Measurements from ENCODE around the gene KMT5B.

KMT5B gene

DNA sequence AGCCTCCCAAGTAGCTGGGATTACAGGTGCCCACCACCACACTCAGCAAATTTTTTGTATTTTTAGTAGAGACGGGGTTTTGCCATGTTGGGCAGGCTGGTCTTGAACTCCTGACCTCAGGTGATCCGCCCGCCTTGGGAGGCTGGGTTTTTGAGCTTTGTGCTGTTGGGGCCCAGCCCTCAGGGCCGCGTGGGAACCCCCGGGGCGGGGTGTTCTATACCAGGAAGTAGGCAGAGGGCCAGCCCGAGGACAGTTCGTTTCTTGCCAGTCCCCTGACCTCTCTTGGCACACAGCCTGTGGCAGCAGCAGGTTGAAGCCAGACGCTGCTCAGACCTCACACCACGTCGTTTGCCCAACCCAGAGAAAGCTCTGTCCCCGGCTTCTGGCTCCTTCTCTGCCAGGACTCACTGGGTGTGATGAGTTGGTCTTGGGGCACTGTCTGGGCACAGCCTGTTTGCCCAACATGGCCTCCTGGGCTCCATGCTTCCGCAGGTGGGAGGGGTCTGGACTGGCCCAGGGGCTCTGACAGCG is 67.0 kb downstream of the KMT5B start:
- H3K27ac ChIP-seq (ENCODE audit: low read depth, low read length): no peak overlapping the region
- no peaks in the 10 kb centered on the region for H3K36me3 ChIP-seq (ENCODE audit: insufficient read depth, low read length)
- no peak overlapping the region for H3K4me3 ChIP-seq (ENCODE audit: low read depth, low read length)
- H2AFZ ChIP-seq (ENCODE audit: low read length, unreplicated experiment): no peak overlapping the region
- peaks cover 10% of the 10 kb centered on the region for H3K4me1 ChIP-seq (ENCODE audit: control insufficient read depth, insufficient read depth, low read length, unreplicated experiment)
- H3K79me2 ChIP-seq (ENCODE audit: control insufficient read depth, insufficient read depth, low read length, unreplicated experiment): no peaks in the 10 kb centered on the region
- no peaks in the 10 kb centered on the region for H3K27me3 ChIP-seq (ENCODE audit: insufficient read depth, low read length)

DNA sequence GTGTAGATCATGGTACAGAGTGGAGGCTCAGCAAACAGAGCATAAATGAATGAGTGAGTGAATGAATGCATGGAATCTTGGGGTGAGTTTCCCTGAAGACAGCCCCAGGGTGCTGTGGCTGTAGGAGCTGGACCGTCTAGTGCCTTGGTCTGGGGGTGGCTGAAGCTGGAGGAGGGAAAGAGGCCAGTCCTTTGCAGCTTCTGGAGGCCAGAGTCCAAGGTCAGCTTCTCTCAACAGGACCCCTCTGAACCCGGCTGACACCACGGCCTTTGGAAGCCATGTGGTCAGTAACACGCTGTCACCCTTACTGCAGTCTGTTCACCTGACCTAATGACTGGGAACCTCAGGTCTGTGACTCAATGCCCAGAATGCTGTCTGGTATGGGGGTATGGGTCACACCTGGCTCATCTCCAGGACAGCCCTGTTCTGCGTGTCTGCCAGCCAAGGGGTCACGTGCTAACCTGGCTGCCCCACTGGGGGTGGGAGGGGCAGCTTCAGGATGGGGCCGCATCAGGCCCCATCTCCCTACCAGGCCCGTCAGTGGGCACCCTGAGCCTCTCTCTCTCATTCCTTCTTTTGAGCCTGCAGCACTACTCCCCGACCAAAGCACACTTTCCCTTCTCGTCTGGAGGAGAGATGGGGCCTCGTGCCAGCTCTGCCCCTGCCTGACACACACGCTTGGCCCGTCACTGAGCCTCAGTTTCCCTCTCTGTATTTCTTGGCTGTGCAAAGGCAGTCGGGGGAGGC is 67.8 kb downstream of the KMT5B start:
- H3K36me3 ChIP-seq (ENCODE audit: insufficient read depth, low read length): no peaks in the 10 kb centered on the region
- peaks cover 10% of the 10 kb centered on the region for H3K4me1 ChIP-seq (ENCODE audit: control insufficient read depth, insufficient read depth, low read length, unreplicated experiment)
- no peaks in the 10 kb centered on the region for H3K27me3 ChIP-seq (ENCODE audit: insufficient read depth, low read length)
- no peak overlapping the region for H3K4me3 ChIP-seq (ENCODE audit: low read depth, low read length)
- H3K79me2 ChIP-seq (ENCODE audit: control insufficient read depth, insufficient read depth, low read length, unreplicated experiment): no peaks in the 10 kb centered on the region
- no peak overlapping the region for H2AFZ ChIP-seq (ENCODE audit: low read length, unreplicated experiment)
- no peak overlapping the region for H3K27ac ChIP-seq (ENCODE audit: low read depth, low read length)

DNA sequence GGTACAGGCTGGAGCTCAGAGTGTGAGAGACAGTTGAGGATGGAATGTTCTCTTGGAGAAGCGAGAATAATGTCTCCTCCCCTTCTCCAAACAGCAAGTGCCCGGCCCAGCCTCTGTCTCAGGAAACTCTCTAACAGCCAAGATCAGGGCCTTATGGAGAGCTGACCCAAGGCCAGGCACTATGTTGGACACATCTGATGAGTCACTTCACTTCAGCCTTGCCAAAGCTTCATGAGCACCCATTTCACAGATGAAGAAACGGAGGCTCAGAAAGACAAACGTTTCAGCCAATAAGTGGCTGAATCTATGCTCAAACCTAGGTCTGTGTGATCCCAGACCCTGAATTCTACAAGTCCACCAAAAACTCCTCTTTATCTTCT is 69.8 kb downstream of the KMT5B start:
- no peaks in the 10 kb centered on the region for H3K36me3 ChIP-seq (ENCODE audit: insufficient read depth, low read length)

DNA sequence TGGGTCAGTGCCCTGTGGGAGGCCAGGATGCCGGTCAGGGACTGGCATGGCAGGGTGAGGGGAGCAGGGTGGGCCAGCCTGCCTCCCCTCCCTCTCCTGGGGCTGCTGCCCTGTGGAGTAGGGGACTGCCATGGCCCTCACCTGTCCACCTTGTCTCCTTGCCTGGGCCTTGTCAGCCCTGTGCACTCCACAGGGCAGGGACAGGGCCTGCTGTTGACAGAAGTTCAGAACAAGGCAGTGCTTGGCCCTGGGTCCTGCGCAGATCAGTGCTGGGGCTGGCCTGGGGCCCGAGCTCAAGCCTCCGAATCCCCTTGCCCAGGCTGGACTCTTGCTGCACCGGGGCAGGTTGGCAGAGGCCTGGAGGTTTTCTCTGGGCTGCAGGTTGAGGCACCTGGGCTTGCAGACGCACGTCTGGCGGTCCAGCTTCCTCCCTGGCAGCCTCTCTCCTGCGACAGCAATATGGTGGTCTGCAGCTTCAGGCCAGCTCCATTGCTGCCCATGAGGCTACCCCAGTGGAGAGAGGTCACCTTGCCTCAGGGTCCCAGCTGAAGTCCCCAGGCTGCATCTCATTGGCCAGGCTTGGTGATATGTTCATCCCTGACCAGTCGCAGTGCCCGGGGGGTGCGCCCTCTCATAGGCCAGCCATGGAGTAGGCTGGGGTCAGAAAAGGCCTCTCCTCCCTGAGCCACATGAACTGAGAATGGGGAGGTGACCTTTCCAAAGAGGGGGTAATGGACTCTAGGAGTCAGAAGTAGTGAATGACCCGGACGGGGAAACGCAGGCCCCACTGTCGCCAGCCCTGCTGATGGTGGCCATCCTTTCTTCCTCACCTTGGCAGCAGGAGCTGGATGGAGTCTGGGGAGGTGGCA is 70.4 kb downstream of the KMT5B start:
- Histone ChIP-seq H3K27ac (ENCODE audit: low read depth, low read length) (no peak overlapping the region), H3K27me3 (ENCODE audit: insufficient read depth, low read length) (no peaks in the 10 kb centered on the region), H2AFZ (ENCODE audit: low read length, unreplicated experiment) (no peak overlapping the region), H3K4me3 (ENCODE audit: low read depth, low read length) (no peak overlapping the region), H3K79me2 (ENCODE audit: control insufficient read depth, insufficient read depth, low read length, unreplicated experiment) (no peaks in the 10 kb centered on the region), H3K36me3 (ENCODE audit: insufficient read depth, low read length) (no peaks in the 10 kb centered on the region), H3K4me1 (ENCODE audit: control insufficient read depth, insufficient read depth, low read length, unreplicated experiment) (peaks cover 10% of the 10 kb centered on the region)

More for the DNA sequence above, 69.8 kb downstream of the KMT5B start:
- H3K79me2 ChIP-seq (ENCODE audit: control insufficient read depth, insufficient read depth, low read length, unreplicated experiment): no peaks in the 10 kb centered on the region
- H3K4me3 ChIP-seq (ENCODE audit: low read depth, low read length): no peak overlapping the region
- no peak overlapping the region for H3K27ac ChIP-seq (ENCODE audit: low read depth, low read length)
- H3K4me1 ChIP-seq (ENCODE audit: control insufficient read depth, insufficient read depth, low read length, unreplicated experiment): peaks cover 10% of the 10 kb centered on the region
- H2AFZ ChIP-seq (ENCODE audit: low read length, unreplicated experiment): no peak overlapping the region
- no peaks in the 10 kb centered on the region for H3K27me3 ChIP-seq (ENCODE audit: insufficient read depth, low read length)

DNA sequence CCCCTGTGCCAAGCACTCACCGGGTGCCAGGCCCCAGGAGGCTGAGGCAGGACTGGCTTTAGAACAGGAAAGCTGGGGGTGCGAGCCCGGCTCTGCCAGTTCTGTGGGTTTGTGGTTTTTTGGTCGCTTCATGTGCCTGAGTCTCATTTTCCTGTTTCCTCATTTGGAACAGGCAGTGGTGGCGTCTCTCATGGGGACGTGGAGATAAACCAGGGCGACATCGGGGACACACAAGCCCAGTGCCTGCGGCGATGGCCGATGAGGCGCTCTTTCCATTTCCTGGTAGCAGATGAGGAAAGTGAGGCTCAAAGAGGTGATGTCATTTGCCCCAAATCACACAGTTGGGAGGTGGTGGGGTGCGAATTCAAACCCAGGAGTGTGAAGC is 71.1 kb downstream of the KMT5B start:
- H3K36me3 ChIP-seq (ENCODE audit: insufficient read depth, low read length): no peaks in the 10 kb centered on the region

DNA sequence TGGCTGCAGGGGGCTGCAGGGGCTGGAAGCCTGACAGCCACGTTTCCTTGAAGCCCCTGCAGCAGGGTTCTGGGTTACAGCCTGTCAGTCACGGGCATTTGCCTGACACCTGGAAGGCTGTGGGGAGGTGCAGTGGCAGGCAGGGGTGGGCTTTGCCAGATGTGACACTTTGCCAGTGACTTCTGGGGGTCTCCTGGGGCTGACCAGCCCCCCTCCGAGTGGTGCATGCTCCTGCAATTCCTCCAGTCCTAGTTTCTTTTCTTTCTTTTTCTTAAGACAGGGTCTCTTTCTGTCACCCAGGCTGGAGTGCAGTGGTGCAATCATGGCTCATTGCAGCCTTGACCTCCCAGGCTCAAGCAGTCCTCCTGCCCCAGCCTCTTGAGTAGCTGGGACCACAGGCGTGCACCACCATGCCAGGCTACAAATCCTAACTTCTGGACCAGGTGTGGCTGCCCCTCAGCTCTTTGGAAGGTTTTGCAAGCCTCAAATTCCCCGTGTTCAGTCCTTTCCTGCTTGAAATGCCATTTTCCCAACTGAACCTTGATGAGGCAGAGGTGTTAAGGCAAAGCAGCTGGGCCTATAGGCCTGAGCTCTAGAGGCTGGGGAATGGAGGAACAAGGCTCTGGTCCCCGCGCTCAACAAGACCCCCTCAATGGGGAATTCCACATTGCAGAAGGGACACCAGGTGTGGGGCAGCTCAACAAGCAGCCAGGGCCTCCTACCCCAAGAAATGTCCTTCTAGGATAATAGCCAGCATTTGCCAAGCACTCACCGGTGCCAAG is 71.7 kb downstream of the KMT5B start:
- H3K4me1 ChIP-seq (ENCODE audit: control insufficient read depth, insufficient read depth, low read length, unreplicated experiment): peaks cover under 1% of the 10 kb centered on the region
- no peaks in the 10 kb centered on the region for H3K36me3 ChIP-seq (ENCODE audit: insufficient read depth, low read length)
- no peak overlapping the region for H3K27ac ChIP-seq (ENCODE audit: low read depth, low read length)
- H3K27me3 ChIP-seq (ENCODE audit: insufficient read depth, low read length): no peaks in the 10 kb centered on the region
- no peak overlapping the region for H3K4me3 ChIP-seq (ENCODE audit: low read depth, low read length)
- H3K79me2 ChIP-seq (ENCODE audit: control insufficient read depth, insufficient read depth, low read length, unreplicated experiment): no peaks in the 10 kb centered on the region
- H2AFZ ChIP-seq (ENCODE audit: low read length, unreplicated experiment): no peak overlapping the region

More for the DNA sequence above, 71.1 kb downstream of the KMT5B start:
- H3K27ac ChIP-seq (ENCODE audit: low read depth, low read length): no peak overlapping the region
- no peak overlapping the region for H3K4me3 ChIP-seq (ENCODE audit: low read depth, low read length)
- H2AFZ ChIP-seq (ENCODE audit: low read length, unreplicated experiment): no peak overlapping the region
- H3K79me2 ChIP-seq (ENCODE audit: control insufficient read depth, insufficient read depth, low read length, unreplicated experiment): no peaks in the 10 kb centered on the region
- H3K27me3 ChIP-seq (ENCODE audit: insufficient read depth, low read length): no peaks in the 10 kb centered on the region
- peaks cover 6% of the 10 kb centered on the region for H3K4me1 ChIP-seq (ENCODE audit: control insufficient read depth, insufficient read depth, low read length, unreplicated experiment)

DNA sequence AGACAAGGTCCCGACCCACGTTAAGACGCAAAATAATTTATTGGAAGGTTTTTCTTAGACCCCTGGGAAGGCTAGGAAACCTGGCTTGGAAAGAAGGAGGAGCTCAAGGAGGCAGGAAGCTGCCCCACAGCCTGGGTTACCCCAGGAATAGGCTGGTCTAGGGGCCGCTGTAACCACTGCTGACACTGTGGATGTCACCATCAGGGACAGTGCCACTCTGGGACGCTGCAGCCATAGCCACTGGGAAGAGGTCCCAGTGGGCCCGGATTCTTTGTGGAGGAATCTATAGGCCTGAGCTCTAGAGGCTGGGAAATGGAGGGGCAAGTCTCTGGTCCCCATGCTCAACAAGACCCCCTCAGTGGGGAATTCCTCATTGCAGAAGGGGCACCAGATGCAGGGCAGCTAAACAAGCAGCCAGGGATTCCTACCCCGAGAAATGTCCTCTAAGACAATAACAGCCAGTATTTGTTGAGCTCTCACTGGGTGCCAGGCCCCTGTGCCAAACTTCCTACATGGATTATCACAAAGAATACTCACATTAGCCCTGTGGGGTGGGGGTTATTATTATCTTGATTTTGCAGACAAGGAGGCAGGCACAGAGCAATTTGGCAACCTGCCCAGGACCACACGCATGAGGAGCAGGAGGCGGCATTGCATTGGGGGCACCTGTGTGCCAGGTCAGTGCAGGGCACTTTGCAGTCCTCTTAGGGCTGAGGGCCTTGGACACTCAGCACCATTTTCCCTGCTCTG is 72.4 kb downstream of the KMT5B start:
- no peaks in the 10 kb centered on the region for H3K79me2 ChIP-seq (ENCODE audit: control insufficient read depth, insufficient read depth, low read length, unreplicated experiment)
- H3K4me3 ChIP-seq (ENCODE audit: low read depth, low read length): no peak overlapping the region
- no peak overlapping the region for H2AFZ ChIP-seq (ENCODE audit: low read length, unreplicated experiment)
- no peaks in the 10 kb centered on the region for H3K4me1 ChIP-seq (ENCODE audit: control insufficient read depth, insufficient read depth, low read length, unreplicated experiment)
- H3K36me3 ChIP-seq (ENCODE audit: insufficient read depth, low read length): no peaks in the 10 kb centered on the region
- no peaks in the 10 kb centered on the region for H3K27me3 ChIP-seq (ENCODE audit: insufficient read depth, low read length)
- H3K27ac ChIP-seq (ENCODE audit: low read depth, low read length): no peak overlapping the region

DNA sequence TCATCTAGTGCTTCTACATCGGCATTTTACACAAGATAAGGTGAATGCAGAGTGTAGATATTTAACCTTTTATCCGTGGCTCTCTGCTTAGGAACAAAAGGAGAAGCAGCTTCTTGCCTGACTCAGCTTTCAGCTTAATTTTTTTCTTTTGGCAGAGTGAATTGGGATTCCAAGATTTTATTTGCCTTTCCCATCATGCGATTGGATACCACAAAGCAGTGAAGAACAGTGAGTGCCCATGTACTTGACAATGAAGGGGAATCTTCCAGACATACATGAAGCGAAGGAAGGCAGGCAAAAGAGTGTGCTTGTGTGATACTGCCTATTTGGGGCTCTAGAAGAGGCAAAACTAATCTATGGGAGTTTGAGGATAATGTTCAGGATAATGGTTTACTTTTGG is 74.9 kb downstream of the KMT5B start:
- Histone ChIP-seq H3K4me3 (ENCODE audit: low read depth, low read length) (no peak overlapping the region), H3K27me3 (ENCODE audit: insufficient read depth, low read length) (no peaks in the 10 kb centered on the region), H3K36me3 (ENCODE audit: insufficient read depth, low read length) (no peaks in the 10 kb centered on the region), H2AFZ (ENCODE audit: low read length, unreplicated experiment) (no peak overlapping the region), H3K79me2 (ENCODE audit: control insufficient read depth, insufficient read depth, low read length, unreplicated experiment) (no peaks in the 10 kb centered on the region), H3K27ac (ENCODE audit: low read depth, low read length) (no peak overlapping the region), H3K4me1 (ENCODE audit: control insufficient read depth, insufficient read depth, low read length, unreplicated experiment) (no peaks in the 10 kb centered on the region)

DNA sequence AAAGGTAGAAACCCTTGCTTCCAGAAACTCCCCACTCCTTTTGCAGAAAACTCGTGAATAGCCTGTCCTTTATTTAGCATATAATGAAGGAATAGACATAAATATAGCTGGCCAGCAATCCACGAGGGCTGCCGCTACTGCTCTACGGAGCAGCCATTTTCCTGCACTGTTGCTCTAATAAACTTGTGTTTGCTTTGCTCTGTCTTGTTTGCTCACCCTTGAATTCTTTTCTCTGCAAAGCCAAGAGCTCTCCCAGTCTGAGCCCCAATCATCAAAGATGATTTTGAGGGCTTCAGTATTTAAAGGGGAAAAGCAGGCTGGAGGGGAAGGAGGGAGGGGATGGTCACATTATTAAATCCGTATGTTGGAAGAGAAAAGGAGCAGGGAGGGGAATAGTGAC is 75.3 kb downstream of the KMT5B start:
- Histone ChIP-seq H2AFZ (ENCODE audit: low read length, unreplicated experiment) (peak overlapping the region; percentile 69), H3K27me3 (ENCODE audit: insufficient read depth, low read length) (no peaks in the 10 kb centered on the region), H3K36me3 (ENCODE audit: insufficient read depth, low read length) (no peaks in the 10 kb centered on the region), H3K4me1 (ENCODE audit: control insufficient read depth, insufficient read depth, low read length, unreplicated experiment) (no peaks in the 10 kb centered on the region), H3K4me3 (ENCODE audit: low read depth, low read length) (no peak overlapping the region), H3K79me2 (ENCODE audit: control insufficient read depth, insufficient read depth, low read length, unreplicated experiment) (no peaks in the 10 kb centered on the region), H3K27ac (ENCODE audit: low read depth, low read length) (no peak overlapping the region)

DNA sequence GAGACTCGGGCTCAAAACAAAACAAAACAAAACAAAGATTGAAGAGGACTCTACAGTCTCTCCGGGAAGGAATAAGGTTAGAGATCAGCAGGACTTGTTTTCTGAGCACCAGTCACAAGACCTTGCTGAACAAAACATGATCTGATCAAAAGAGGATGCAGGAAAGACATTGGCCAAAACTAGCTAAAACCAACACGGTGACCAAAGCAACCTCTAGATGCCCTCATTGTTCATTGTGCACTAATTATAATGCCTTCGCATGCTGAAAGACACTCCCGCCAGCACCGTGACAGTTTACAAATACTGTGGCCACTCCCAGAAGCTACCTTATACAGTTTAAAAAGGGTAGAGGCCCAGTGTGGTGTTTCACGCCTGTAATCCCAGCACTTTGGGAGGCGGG is 76.2 kb downstream of the KMT5B start:
- Histone ChIP-seq H2AFZ (ENCODE audit: low read length, unreplicated experiment) (no peak overlapping the region), H3K27ac (ENCODE audit: low read depth, low read length) (no peak overlapping the region), H3K27me3 (ENCODE audit: insufficient read depth, low read length) (no peaks in the 10 kb centered on the region), H3K79me2 (ENCODE audit: control insufficient read depth, insufficient read depth, low read length, unreplicated experiment) (no peaks in the 10 kb centered on the region), H3K4me1 (ENCODE audit: control insufficient read depth, insufficient read depth, low read length, unreplicated experiment) (no peaks in the 10 kb centered on the region), H3K4me3 (ENCODE audit: low read depth, low read length) (no peak overlapping the region), H3K36me3 (ENCODE audit: insufficient read depth, low read length) (no peaks in the 10 kb centered on the region)
